ENCODE results near the gene FGD4.
"Not testable (repeated sequence)": the region's sequence is repeated elsewhere in the genome, so short reads cannot be mapped to it uniquely, and the experiment has no call there.

- TF ChIP-seq POLR2A, CTCF (IDR thresholded peaks at IDR 0.05): not testable (repeated sequence)
Observed at GRCh38 chr12:32526343-32526742, 127.0 kb downstream of the FGD4 start.

Data from body of pancreas (tissue), 4 donors.